GM12892 (cell line): Measurements from ENCODE around the gene TP73.

Experiments used
- POLR2A ChIP-seq: IDR thresholded peaks from 2 replicates; pipeline ENCODE4 v1.6.1; 2011; ENCODE audit warnings: low read depth, low read length, control low read depth
- POLR2AphosphoS5 ChIP-seq: IDR thresholded peaks from 2 replicates; pipeline ENCODE4 v1.6.1; 2011; ENCODE audit warnings: low read depth, low read length, control low read depth

DNA sequence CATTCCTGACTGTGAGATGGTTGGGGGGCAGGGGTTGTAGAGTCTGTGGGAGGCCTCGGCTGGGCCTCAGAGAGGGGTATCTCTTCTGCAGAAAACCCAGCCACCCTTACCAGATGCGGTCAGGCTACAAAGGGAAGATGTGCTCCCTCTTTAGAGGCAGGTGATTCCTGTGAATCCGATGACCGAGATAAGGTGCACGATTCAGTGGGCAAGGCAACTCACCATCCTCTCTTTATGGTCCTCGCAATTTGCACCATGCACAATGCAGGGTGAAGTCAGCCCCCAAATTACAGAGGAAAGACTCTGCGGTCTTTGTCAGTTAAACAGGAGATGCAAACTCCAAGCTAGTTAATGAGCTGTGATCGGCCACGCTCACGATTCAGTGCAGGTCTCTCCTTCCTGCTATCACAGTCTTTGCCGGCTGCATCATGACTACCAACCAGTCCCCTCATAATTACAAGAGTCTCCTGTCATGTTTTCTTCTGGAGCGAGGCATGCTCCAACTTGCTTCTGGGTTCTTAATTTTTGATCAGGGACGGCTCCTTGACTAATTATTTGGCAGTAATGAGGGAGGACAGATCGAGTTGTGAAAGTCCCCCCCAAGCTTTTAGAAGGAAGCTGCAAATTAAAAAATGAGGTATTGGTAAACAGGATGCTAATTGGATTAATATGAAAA is 12.5 kb downstream of the TP73 start:
- TF ChIP-seq POLR2A = 0 out of 2 replicates have a peak, but pooled peaks have one; percentile 4
- no peak for TF ChIP-seq POLR2AphosphoS5
